ENCODE results near the gene COL18A1.

COL18A1 gene

GRCh38 chr21:45379901-45380330, 25.0 kb upstream of the COL18A1 start:
- no peak for TF ChIP-seq CTCF (conservative IDR thresholded peaks at IDR 0.05; ENCODE audit: low read depth, low read length)
- DNase-seq (ENCODE audit: low read depth) = no peak
- no peak overlapping the region for H3K4me3 ChIP-seq (ENCODE audit: low read length)

- no peak for DNase-seq (ENCODE audit: low read depth)
- H3K4me3 ChIP-seq (ENCODE audit: low read length) = no peak overlapping the region
- TF ChIP-seq CTCF (conservative IDR thresholded peaks at IDR 0.05; ENCODE audit: low read depth, low read length) = no peak
Observed at GRCh38 chr21:45380566-45380965, 24.4 kb upstream of the COL18A1 start.

- H3K4me3 ChIP-seq (ENCODE audit: low read length) = no peak overlapping the region
- TF ChIP-seq CTCF (conservative IDR thresholded peaks at IDR 0.05; ENCODE audit: low read depth, low read length) = no peak
- DNase-seq (ENCODE audit: low read depth) = no peak
Observed at GRCh38 chr21:45381036-45381787, 23.8 kb upstream of the COL18A1 start.

GRCh38 chr21:45381865-45382696, 22.9 kb upstream of the COL18A1 start:
- DNase-seq (ENCODE audit: low read depth) = no peak

GRCh38 chr21:45382697-45382997, 22.3 kb upstream of the COL18A1 start:
- TF ChIP-seq CTCF (conservative IDR thresholded peaks at IDR 0.05; ENCODE audit: low read depth, low read length) = no peak
- DNase-seq (ENCODE audit: low read depth) = no peak
- H3K4me3 ChIP-seq (ENCODE audit: low read length) = no peak overlapping the region

More at GRCh38 chr21:45381865-45382696, 22.9 kb upstream of the COL18A1 start:
- H3K4me3 ChIP-seq (ENCODE audit: low read length) = no peak overlapping the region
- TF ChIP-seq CTCF (conservative IDR thresholded peaks at IDR 0.05; ENCODE audit: low read depth, low read length) = no peak

- TF ChIP-seq CTCF (conservative IDR thresholded peaks at IDR 0.05; ENCODE audit: low read depth, low read length) = no peak
- H3K4me3 ChIP-seq (ENCODE audit: low read length) = no peak overlapping the region
- no peak for DNase-seq (ENCODE audit: low read depth)
Observed at GRCh38 chr21:45383111-45383614, 21.8 kb upstream of the COL18A1 start.

Measured in retinal pigment epithelial cell (primary cell).